GM12878 (cell line): ENCODE data around the gene TRMT44. TPM values are rescaled to one million over a fixed set of nuclear protein-coding genes. Genes with fewer than 3 reads are reported as not detected.

Source experiments
- ATAC-seq: fragments of 200-7000 bp; cut with Tn5 transposase; 3 replicates; pipeline ENCODE4 v1.9.1; 2020; ENCODE audit warnings: mild to moderate bottlenecking, moderate library complexity
- BruUV-seq: library from RNA; stranded (reverse); fragments of 400-500 nt; replicated peaks from 2 replicates; lab custom pipeline; 2021; lab: Mats Ljungman, UMichigan
- CTCF ChIA-PET: fragments of 300-600 bp; sonication (Branson Sonifier 250); formaldehyde crosslinking; extraction: SDS; loops from one replicate; lab custom pipeline; 2021; ENCODE audit warnings: inconsistent platforms; lab: Yijun Ruan, JAX
- POLR2A ChIA-PET: fragments of 350-600 bp; formaldehyde crosslinking; extraction: SDS; loops from one replicate; lab custom pipeline; 2021; ENCODE audit warnings: inconsistent platforms; lab: Charles Lee
- RAD21 ChIA-PET: fragments of 300-600 bp; sonication (Branson Sonifier 250); formaldehyde crosslinking; loops from one replicate; lab custom pipeline; 2023; ENCODE audit warnings: antibody characterized with exemption; ENCODE audit not compliant: unreplicated experiment; lab: Charles Lee
- SMC1A ChIA-PET: fragments of 300-600 bp; sonication (Branson Sonifier 250); formaldehyde crosslinking; loops from one replicate; lab custom pipeline; 2023; ENCODE audit not compliant: unreplicated experiment, uncharacterized antibody; lab: Charles Lee
- DNase-seq: peaks from one replicate; pipeline ENCODE4 v3.0.0-alpha.2; 2011; ENCODE audit warnings: low read depth, low spot score
- FAIRE-seq: peaks from 3 replicates; lab custom pipeline; 2011; peaks lifted over from hg19 to GRCh38; lab: Jason Lieb, UNC
- H2AFZ ChIP-seq: 2 replicates; pipeline ENCODE4 v1.6.0; 2011; ENCODE audit warnings: low read depth, low read length, control low read depth; ENCODE audit not compliant: control insufficient read depth
- H3K27ac ChIP-seq: 2 replicates; pipeline ENCODE4 v1.5.1; 2011; ENCODE audit warnings: control low read depth; ENCODE audit not compliant: control insufficient read depth, insufficient read depth
- H3K27me3 ChIP-seq, 2 experiments: replicated peaks in 1 of 2; 2 replicates each; pipeline versions ENCODE4 v1.6.0 to v1.6.1; 2011; ENCODE audit warnings: low read length in 1 of 2; ENCODE audit not compliant: control insufficient read depth in 2 of 2, insufficient read depth in 2 of 2
- H3K36me3 ChIP-seq, 2 experiments: 2 replicates each; pipeline ENCODE4 v1.5.1; 2011; ENCODE audit warnings: low read length in 1 of 2; ENCODE audit not compliant: control insufficient read depth in 2 of 2, insufficient read depth in 2 of 2
- H3K4me1 ChIP-seq: 2 replicates; pipeline ENCODE4 v1.6.1; 2011; ENCODE audit warnings: mild to moderate bottlenecking, low read length, moderate library complexity, mixed read lengths; ENCODE audit not compliant: control insufficient read depth, insufficient read depth
- H3K4me2 ChIP-seq: 2 replicates; pipeline ENCODE4 v1.6.0; 2011; ENCODE audit warnings: control low read depth; ENCODE audit not compliant: control insufficient read depth, insufficient read depth
- H3K4me3 ChIP-seq: fragments of 200-600 bp; sonication (generic); 2 replicates; pipeline ENCODE4 v1.5.1; 2016
- H3K79me2 ChIP-seq: 2 replicates; pipeline ENCODE4 v1.6.0; 2011; ENCODE audit warnings: low read length; ENCODE audit not compliant: control insufficient read depth, insufficient read depth
- H3K9ac ChIP-seq: 2 replicates; pipeline ENCODE4 v1.8.0; 2011; ENCODE audit warnings: low read length, control low read depth, mixed read lengths; ENCODE audit not compliant: control insufficient read depth, insufficient read depth
- H3K9me3 ChIP-seq: replicated peaks from 3 replicates; pipeline ENCODE4 v1.5.1; 2011; ENCODE audit warnings: mild to moderate bottlenecking, low read length; ENCODE audit not compliant: control insufficient read depth, insufficient read depth
- H4K20me1 ChIP-seq: 2 replicates; pipeline ENCODE4 v1.6.0; 2011; ENCODE audit not compliant: control insufficient read depth, insufficient read depth
- BACH1 ChIP-seq: fragments of 450-650 bp; IDR thresholded peaks from 2 replicates; pipeline ENCODE4 v1.6.1; 2017; ENCODE audit warnings: mild to moderate bottlenecking, borderline replicate concordance
- HDAC2 ChIP-seq: fragments of 200-600 bp; sonication (generic); IDR thresholded peaks from 2 replicates; pipeline ENCODE4 v1.6.1; 2017
- MXI1 ChIP-seq: fragments of 150-350 bp; IDR thresholded peaks from 2 replicates; pipeline ENCODE4 v1.6.1; 2011; ENCODE audit warnings: low read depth, mild to moderate bottlenecking, inconsistent platforms, low read length, improper control_type of control experiment
- NFYA ChIP-seq: IDR thresholded peaks from 2 replicates; pipeline ENCODE4 v1.6.1; 2011; ENCODE audit warnings: low read depth, mild to moderate bottlenecking, low read length, improper control_type of control experiment, borderline replicate concordance
- NFYB ChIP-seq: IDR thresholded peaks from 2 replicates; pipeline ENCODE4 v1.6.1; 2011; ENCODE audit warnings: low read depth, mild to moderate bottlenecking, low read length, improper control_type of control experiment, moderate library complexity; ENCODE audit not compliant: insufficient read depth
- PAX8 ChIP-seq: fragments of 450-650 bp; IDR thresholded peaks from 2 replicates; pipeline ENCODE4 v1.6.1; 2017; ENCODE audit warnings: mild to moderate bottlenecking, moderate library complexity
- RELB ChIP-seq: fragments of 450-650 bp; IDR thresholded peaks from 2 replicates; pipeline ENCODE4 v1.6.1; 2017; ENCODE audit warnings: low read depth, mild to moderate bottlenecking, moderate library complexity
- SMAD5 ChIP-seq: IDR thresholded peaks from 2 replicates; pipeline ENCODE4 v1.6.1; 2016; ENCODE audit warnings: antibody characterized with exemption, low read depth
- SUZ12 ChIP-seq: fragments of 200-600 bp; sonication (generic); IDR thresholded peaks from one replicate; pipeline ENCODE4 v1.6.1; 2018; ENCODE audit warnings: antibody characterized with exemption, mild to moderate bottlenecking; ENCODE audit not compliant: unreplicated experiment
- WGBS: methylation state at CpG from one replicate; pipeline ENCODE4 v1.1.6; 2016; ENCODE audit warnings: low lambda C conversion rate; ENCODE audit not compliant: insufficient replicate concordance, insufficient coverage; ENCODE audit errors: missing lambda C conversion rate; 5-methylcytosine and 5-hydroxymethylcytosine counted together
- in situ Hi-C: fragments of 300-500 bp; cut with MboI; formaldehyde crosslinking; loops from 9 replicates; pipeline ENCODE4 v1.14.3; 2018; ENCODE audit warnings: mixed read lengths
- intact Hi-C: fragments of 100-400 bp; cut with micrococcal nuclease; formaldehyde crosslinking; loops from one replicate; pipeline ENCODE4 v1.14.2; 2022; ENCODE audit not compliant: unreplicated experiment
- polyA plus RNA-seq, 11 experiments: library from polyadenylated mRNA; depleted of rRNA in 4 of 11; unstranded in 6 of 11; stranded (reverse) in 5 of 11; fragments of >200 nt; fragmentation: Nextera tagmentation in 4 of 11; fragmentation: Illumina TruSeq in 1 of 11; extraction: Ambion mirVana in 4 of 11; extraction: Trizol in 1 of 11; gene quantifications; 1 replicate in 1 of 11; 2 replicates in 10 of 11; pipeline versions ENCODE4 v1.2.1 to v1.2.3, GENCODE V29; 2011 to 2016; ENCODE audit warnings: inconsistent platforms in 2 of 11, missing spikeins in 2 of 11, low read depth in 1 of 11
- total RNA-seq, 4 experiments: library from RNA; depleted of rRNA in 3 of 4; stranded (reverse); fragments of >200 nt in 3 of 4; fragmentation: Illumina TruSeq in 1 of 4; extraction: Trizol in 1 of 4; gene quantifications; 2 replicates each; pipeline versions ENCODE4 v1.2.1 to v1.2.3, GENCODE V29; 2013 to 2021
- TF ChIP-seq, protein P1 (sequence below): fragments of 450-650 bp; IDR thresholded peaks from 2 replicates; pipeline ENCODE4 v1.6.1; 2017; ENCODE audit warnings: mild to moderate bottlenecking, moderate library complexity

Gene TRMT44
- total and polyA plus RNA-seq, 10 of the 15 experiments (the other 5 are each of a cell fraction or from before 2014, with no cell fraction given), result 1.3 to 18.5 (median 10.1) TPM

GRCh38 chr4:8473920-8474590 is 33.5 kb downstream of the TRMT44 start:
- in situ Hi-C loops, result no loop called here
- intact Hi-C loops, result no loop called here
- SMC1A ChIA-PET, result no interaction called here
- TF ChIP-seq SUZ12 (no peak), BACH1 (no peak), HDAC2 (no peak), PAX8 (no peak), NFYB (no peak), RELB (no peak), SMAD5 (no peak), MXI1 (no peak), NFYA (no peak)
- TF ChIP-seq, protein P1, sequence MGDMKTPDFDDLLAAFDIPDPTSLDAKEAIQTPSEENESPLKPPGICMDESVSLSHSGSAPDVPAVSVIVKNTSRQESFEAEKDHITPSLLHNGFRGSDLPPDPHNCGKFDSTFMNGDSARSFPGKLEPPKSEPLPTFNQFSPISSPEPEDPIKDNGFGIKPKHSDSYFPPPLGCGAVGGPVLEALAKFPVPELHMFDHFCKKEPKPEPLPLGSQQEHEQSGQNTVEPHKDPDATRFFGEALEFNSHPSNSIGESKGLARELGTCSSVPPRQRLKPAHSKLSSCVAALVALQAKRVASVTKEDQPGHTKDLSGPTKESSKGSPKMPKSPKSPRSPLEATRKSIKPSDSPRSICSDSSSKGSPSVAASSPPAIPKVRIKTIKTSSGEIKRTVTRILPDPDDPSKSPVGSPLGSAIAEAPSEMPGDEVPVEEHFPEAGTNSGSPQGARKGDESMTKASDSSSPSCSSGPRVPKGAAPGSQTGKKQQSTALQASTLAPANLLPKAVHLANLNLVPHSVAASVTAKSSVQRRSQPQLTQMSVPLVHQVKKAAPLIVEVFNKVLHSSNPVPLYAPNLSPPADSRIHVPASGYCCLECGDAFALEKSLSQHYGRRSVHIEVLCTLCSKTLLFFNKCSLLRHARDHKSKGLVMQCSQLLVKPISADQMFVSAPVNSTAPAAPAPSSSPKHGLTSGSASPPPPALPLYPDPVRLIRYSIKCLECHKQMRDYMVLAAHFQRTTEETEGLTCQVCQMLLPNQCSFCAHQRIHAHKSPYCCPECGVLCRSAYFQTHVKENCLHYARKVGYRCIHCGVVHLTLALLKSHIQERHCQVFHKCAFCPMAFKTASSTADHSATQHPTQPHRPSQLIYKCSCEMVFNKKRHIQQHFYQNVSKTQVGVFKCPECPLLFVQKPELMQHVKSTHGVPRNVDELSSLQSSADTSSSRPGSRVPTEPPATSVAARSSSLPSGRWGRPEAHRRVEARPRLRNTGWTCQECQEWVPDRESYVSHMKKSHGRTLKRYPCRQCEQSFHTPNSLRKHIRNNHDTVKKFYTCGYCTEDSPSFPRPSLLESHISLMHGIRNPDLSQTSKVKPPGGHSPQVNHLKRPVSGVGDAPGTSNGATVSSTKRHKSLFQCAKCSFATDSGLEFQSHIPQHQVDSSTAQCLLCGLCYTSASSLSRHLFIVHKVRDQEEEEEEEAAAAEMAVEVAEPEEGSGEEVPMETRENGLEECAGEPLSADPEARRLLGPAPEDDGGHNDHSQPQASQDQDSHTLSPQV, result no peak
- Histone ChIP-seq H2AFZ (no peak overlapping the region), H3K9me3 (no peaks in the 10 kb centered on the region), H3K36me3 (peaks cover 6 to 9% of the 10 kb centered on the region in 2 experiments), H3K27me3 (no peaks in the 10 kb centered on the region), H3K79me2 (no peaks in the 10 kb centered on the region), H4K20me1 (no peaks in the 10 kb centered on the region), H3K4me1 (no peaks in the 10 kb centered on the region), H3K4me3 (no peak overlapping the region), H3K4me2 (no peak overlapping the region), H3K9ac (no peak overlapping the region), H3K27ac (no peak overlapping the region)
- ATAC-seq (no peak), DNase-seq (no peak), FAIRE-seq (no peak)
- BruUV-seq, result no TSS peak
- POLR2A ChIA-PET, result no interaction called here
- 89% methylated on average over 20 of the region's 20 CpGs for WGBS
- RAD21 ChIA-PET, result no interaction called here
- CTCF ChIA-PET, result no interaction called here
